DMS153 treated with DMSO at 0.1 percent for 48 hours (cell line): ENCODE results near the gene TDRD5.

ENCODE experiments used
- DNase-seq: peaks from one replicate; lab custom pipeline; 2025; ENCODE audit not compliant: unreplicated experiment; lab: John Stamatoyannopoulos, UW

TDRD5 gene

GRCh38 chr1:179731643-179732042 is 140.0 kb downstream of the TDRD5 start:
- no peak for DNase-seq
